HEK293 (cell line): ENCODE data around the gene HSPA4.

Experiments
- AEBP2 ChIP-seq: fragments of 450-650 bp; formaldehyde crosslinking; IDR thresholded peaks from 2 replicates; pipeline ENCODE4 v1.5.1; 2016; ENCODE audit warnings: missing biosample characterization, missing genetic modification characterization, borderline replicate concordance
- CTCF ChIP-seq: fragments of 450-650 bp; formaldehyde crosslinking; IDR thresholded peaks from 2 replicates; pipeline ENCODE4 v1.5.1; 2016; ENCODE audit warnings: missing biosample characterization, missing genetic modification characterization
- GLIS1 ChIP-seq: fragments of 450-650 bp; formaldehyde crosslinking; IDR thresholded peaks from 2 replicates; pipeline ENCODE4 v1.5.1; 2016; ENCODE audit warnings: missing biosample characterization, missing genetic modification characterization
- HOXA7 ChIP-seq: sonication (generic); formaldehyde crosslinking; IDR thresholded peaks from 2 replicates; pipeline ENCODE4 v1.8.1; 2022; ENCODE audit warnings: missing genetic modification reagents, borderline replicate concordance
- MYNN ChIP-seq: fragments of 450-650 bp; formaldehyde crosslinking; IDR thresholded peaks from 2 replicates; pipeline ENCODE4 v1.5.1; 2016; ENCODE audit warnings: missing biosample characterization, missing genetic modification characterization, borderline replicate concordance
- ZNF19 ChIP-seq: fragments of 450-650 bp; formaldehyde crosslinking; IDR thresholded peaks from 2 replicates; pipeline ENCODE4; 2016; ENCODE audit warnings: missing biosample characterization, missing genetic modification characterization, low read depth
- ZNF214 ChIP-seq: fragments of 450-650 bp; formaldehyde crosslinking; IDR thresholded peaks from 2 replicates; pipeline ENCODE4 v1.5.1; 2017; ENCODE audit warnings: missing biosample characterization, mild to moderate bottlenecking, missing genetic modification characterization, borderline replicate concordance
- ZNF777 ChIP-seq: fragments of 450-650 bp; formaldehyde crosslinking; IDR thresholded peaks from 2 replicates; pipeline ENCODE4 v1.5.1; 2017; ENCODE audit warnings: missing biosample characterization, missing genetic modification characterization, borderline replicate concordance
- TF ChIP-seq, protein P1 (sequence below): fragments of 450-650 bp; formaldehyde crosslinking; IDR thresholded peaks from 2 replicates; pipeline ENCODE4 v1.5.1; 2016; ENCODE audit warnings: missing biosample characterization, missing genetic modification characterization

- TF ChIP-seq HOXA7 (CRISPR knock-in tag) (no peak), CTCF (no peak), AEBP2 (no peak), ZNF214 (tag by site-specific recombination) (no peak), ZNF777 (tag by site-specific recombination) (no peak), ZNF19 (tag by site-specific recombination) (no peak), GLIS1 (tag by site-specific recombination) (no peak), MYNN (tag by site-specific recombination) (no peak)
- TF ChIP-seq, protein P1, sequence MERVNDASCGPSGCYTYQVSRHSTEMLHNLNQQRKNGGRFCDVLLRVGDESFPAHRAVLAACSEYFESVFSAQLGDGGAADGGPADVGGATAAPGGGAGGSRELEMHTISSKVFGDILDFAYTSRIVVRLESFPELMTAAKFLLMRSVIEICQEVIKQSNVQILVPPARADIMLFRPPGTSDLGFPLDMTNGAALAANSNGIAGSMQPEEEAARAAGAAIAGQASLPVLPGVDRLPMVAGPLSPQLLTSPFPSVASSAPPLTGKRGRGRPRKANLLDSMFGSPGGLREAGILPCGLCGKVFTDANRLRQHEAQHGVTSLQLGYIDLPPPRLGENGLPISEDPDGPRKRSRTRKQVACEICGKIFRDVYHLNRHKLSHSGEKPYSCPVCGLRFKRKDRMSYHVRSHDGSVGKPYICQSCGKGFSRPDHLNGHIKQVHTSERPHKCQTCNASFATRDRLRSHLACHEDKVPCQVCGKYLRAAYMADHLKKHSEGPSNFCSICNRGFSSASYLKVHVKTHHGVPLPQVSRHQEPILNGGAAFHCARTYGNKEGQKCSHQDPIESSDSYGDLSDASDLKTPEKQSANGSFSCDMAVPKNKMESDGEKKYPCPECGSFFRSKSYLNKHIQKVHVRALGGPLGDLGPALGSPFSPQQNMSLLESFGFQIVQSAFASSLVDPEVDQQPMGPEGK (tag by site-specific recombination), result no peak
Observed at GRCh38 chr5:133088064-133088463, 36.3 kb downstream of the HSPA4 start.
